ENCODE data around the gene KCNAB1. TPM values are rescaled to one million over a fixed set of nuclear protein-coding genes. Genes with fewer than 3 reads are reported as not detected.

Gene KCNAB1
- total RNA-seq, 1 experiment from 2014 or later = not detected

- Histone ChIP-seq H3K27ac (ENCODE audit: low read length) (no peak overlapping the region), H3K9me2 (replicated peaks; ENCODE audit: low read length) (no peaks in the 10 kb centered on the region), H3K9me3 (ENCODE audit: low read length) (no peaks in the 10 kb centered on the region), H3F3A (ENCODE audit: low read length, unreplicated experiment) (no peaks in the 10 kb centered on the region), H3K79me2 (ENCODE audit: low read length) (no peaks in the 10 kb centered on the region), H3K9ac (ENCODE audit: low read length) (no peak overlapping the region), H3K36me3 (ENCODE audit: low read depth, low read length) (no peaks in the 10 kb centered on the region), H3K4me1 (ENCODE audit: insufficient read depth, low read length) (peaks cover 16% of the 10 kb centered on the region), H3K27me3 (ENCODE audit: low read length) (no peaks in the 10 kb centered on the region), H3K4me3 (ENCODE audit: low read length) (no peak overlapping the region), H3K4me2 (ENCODE audit: low read length) (no peak overlapping the region), H2AFZ (ENCODE audit: low read length) (no peak overlapping the region), H4K20me1 (ENCODE audit: low read length) (no peaks in the 10 kb centered on the region)
- intact Hi-C loops (cut with micrococcal nuclease) = no loop called here
- DNase-seq = no peak
- TF ChIP-seq EZH2phosphoT487 (IDR thresholded peaks at IDR 0.05; ENCODE audit: borderline replicate concordance, low read length) (no peak), EZH2 (IDR thresholded peaks at IDR 0.05; ENCODE audit: low read length, unreplicated experiment) (no peak), CTCF (conservative IDR thresholded peaks at IDR 0.05; ENCODE audit: low read depth, low read length) (no peak)
- ChIA-PET POLR2A (ENCODE audit: unreplicated experiment) (no interaction called here), CTCF (no interaction called here)
- ATAC-seq = no peak
- BruUV-seq (replicated peaks) = no TSS peak
Observed at GRCh38 chr3:156321945-156322344, 201.6 kb downstream of the KCNAB1 start.

GRCh38 chr3:156323466-156323865, 203.1 kb downstream of the KCNAB1 start:
- Histone ChIP-seq H2AFZ (ENCODE audit: low read length) (no peak overlapping the region), H3K79me2 (ENCODE audit: low read length) (no peaks in the 10 kb centered on the region), H3K27ac (ENCODE audit: low read length) (no peak overlapping the region), H3K27me3 (ENCODE audit: low read length) (peaks cover 7% of the 10 kb centered on the region; the same call in 1 of the 2 replicates), H3K4me3 (ENCODE audit: low read length) (no peak overlapping the region), H3K9me3 (ENCODE audit: low read length) (no peaks in the 10 kb centered on the region), H3K4me1 (ENCODE audit: insufficient read depth, low read length) (peaks cover 1% of the 10 kb centered on the region), H3K9me2 (replicated peaks; ENCODE audit: low read length) (no peaks in the 10 kb centered on the region), H3K9ac (ENCODE audit: low read length) (no peak overlapping the region), H3K4me2 (ENCODE audit: low read length) (no peak overlapping the region), H4K20me1 (ENCODE audit: low read length) (no peaks in the 10 kb centered on the region), H3F3A (ENCODE audit: low read length, unreplicated experiment) (no peaks in the 10 kb centered on the region), H3K36me3 (ENCODE audit: low read depth, low read length) (no peaks in the 10 kb centered on the region)
- no peak for TF ChIP-seq EZH2 (IDR thresholded peaks at IDR 0.05; ENCODE audit: low read length, unreplicated experiment)
- no peak for TF ChIP-seq EZH2phosphoT487 (IDR thresholded peaks at IDR 0.05; ENCODE audit: borderline replicate concordance, low read length)
- no peak for TF ChIP-seq CTCF (conservative IDR thresholded peaks at IDR 0.05; ENCODE audit: low read depth, low read length)
- ChIA-PET CTCF (no interaction called here), POLR2A (ENCODE audit: unreplicated experiment) (no interaction called here)
- BruUV-seq (replicated peaks) = no TSS peak
- intact Hi-C loops (cut with micrococcal nuclease) = no loop called here
- ATAC-seq (no peak), DNase-seq (peak; percentile 12)

- Histone ChIP-seq H3K4me1 (ENCODE audit: insufficient read depth, low read length) (no peaks in the 10 kb centered on the region), H3K79me2 (ENCODE audit: low read length) (no peaks in the 10 kb centered on the region), H3F3A (ENCODE audit: low read length, unreplicated experiment) (no peaks in the 10 kb centered on the region), H3K36me3 (ENCODE audit: low read depth, low read length) (no peaks in the 10 kb centered on the region), H3K4me2 (ENCODE audit: low read length) (no peak overlapping the region), H4K20me1 (ENCODE audit: low read length) (no peaks in the 10 kb centered on the region), H2AFZ (ENCODE audit: low read length) (no peak overlapping the region), H3K9me2 (replicated peaks; ENCODE audit: low read length) (no peaks in the 10 kb centered on the region), H3K9me3 (ENCODE audit: low read length) (no peaks in the 10 kb centered on the region), H3K27me3 (ENCODE audit: low read length) (peaks cover 32% of the 10 kb centered on the region), H3K27ac (ENCODE audit: low read length) (no peak overlapping the region), H3K4me3 (ENCODE audit: low read length) (no peak overlapping the region), H3K9ac (ENCODE audit: low read length) (no peak overlapping the region)
- POLR2A ChIA-PET (ENCODE audit: unreplicated experiment) = no interaction called here
- CTCF ChIA-PET = no interaction called here
- ATAC-seq (no peak), DNase-seq (no peak)
- intact Hi-C loops (cut with micrococcal nuclease) = no loop called here
- no peak for TF ChIP-seq CTCF (conservative IDR thresholded peaks at IDR 0.05; ENCODE audit: low read depth, low read length)
- no peak for TF ChIP-seq EZH2phosphoT487 (IDR thresholded peaks at IDR 0.05; ENCODE audit: borderline replicate concordance, low read length)
- TF ChIP-seq EZH2 (IDR thresholded peaks at IDR 0.05; ENCODE audit: low read length, unreplicated experiment) = no peak
- BruUV-seq (replicated peaks) = no TSS peak
Observed at GRCh38 chr3:156330415-156330814, 210.0 kb downstream of the KCNAB1 start.

Measured in PC-3 (cell line).